B cell (primary cell): ENCODE results near the gene DCTPP1. TPM values are rescaled to one million over a fixed set of nuclear protein-coding genes. Genes with fewer than 3 reads are reported as not detected.

Experiments used
- ATAC-seq: fragments of 200-7000 bp; cut with Tn5 transposase; one replicate; pipeline ENCODE4 v1.10.0; 2021; ENCODE audit warnings: low read depth, mild to moderate bottlenecking, moderate number of reproducible peaks, moderate library complexity
- CTCF ChIA-PET: fragments of 350-600 bp; sonication (Branson Sonifier 250); formaldehyde crosslinking; loops from one replicate; lab custom pipeline; 2021; ENCODE audit warnings: antibody characterized with exemption, inconsistent platforms; lab: Charles Lee
- POLR2A ChIA-PET: fragments of 350-600 bp; sonication (Branson Sonifier 250); formaldehyde crosslinking; loops from one replicate; lab custom pipeline; 2021; ENCODE audit warnings: antibody characterized with exemption; lab: Charles Lee
- DNase-seq: peaks from one replicate; pipeline ENCODE4 v3.0.0; 2013
- H2AFZ ChIP-seq: 2 replicates; pipeline ENCODE4 v1.6.1; 2012; ENCODE audit warnings: mild to moderate bottlenecking, low read depth, low read length; ENCODE audit not compliant: insufficient read depth, poor library complexity, severe bottlenecking
- H3K27ac ChIP-seq, 2 donors: 1 replicate in 1 of 2; 2 replicates in 1 of 2; pipeline ENCODE4 v1.5.1; 2012 to 2013; ENCODE audit warnings: low read length in 2 of 2, mild to moderate bottlenecking in 2 of 2, moderate library complexity in 1 of 2
- H3K27me3 ChIP-seq, 4 experiments: fragments of 200-600 bp in 1 of 4; sonication (generic) in 1 of 4; replicated peaks in 1 of 4; 1 replicate in 2 of 4; 2 replicates in 2 of 4; pipeline versions ENCODE4 v1.6.1 to v1.7.0; 2013 to 2016; ENCODE audit warnings: low read length in 3 of 4, mild to moderate bottlenecking in 2 of 4, mixed read lengths in 1 of 4, moderate library complexity in 1 of 4; ENCODE audit not compliant: insufficient read depth in 4 of 4, control insufficient read depth in 3 of 4; ENCODE audit errors: control extremely low read depth in 1 of 4
- H3K36me3 ChIP-seq, 2 experiments: replicated peaks in 1 of 2; 1 replicate in 1 of 2; 2 replicates in 1 of 2; pipeline versions ENCODE4 v1.6.1 to v1.7.1; 2013; ENCODE audit warnings: low read length in 1 of 2; ENCODE audit not compliant: insufficient read depth in 2 of 2, control insufficient read depth in 1 of 2; ENCODE audit errors: control extremely low read depth in 1 of 2, extremely low read depth in 1 of 2
- H3K4me1 ChIP-seq, 2 donors: fragments of 200-600 bp in 1 of 2; sonication (generic) in 1 of 2; 1 replicate in 1 of 2; 2 replicates in 1 of 2; pipeline versions ENCODE4 v1.5.1 to v1.6.1; 2013 to 2017; ENCODE audit warnings: low read length in 2 of 2; ENCODE audit not compliant: control insufficient read depth in 2 of 2, insufficient read depth in 2 of 2
- H3K4me2 ChIP-seq: replicated peaks from 2 replicates; pipeline ENCODE3; 2012; ENCODE audit warnings: mild to moderate bottlenecking, low read depth, low read length; ENCODE audit not compliant: poor library complexity, severe bottlenecking
- H3K4me3 ChIP-seq, 5 experiments: fragments of 200-600 bp in 1 of 5; sonication (generic) in 1 of 5; 1 replicate in 3 of 5; 2 replicates in 2 of 5; pipeline versions ENCODE4 v1.5.1 to v1.7.0; 2011 to 2016; ENCODE audit warnings: low read length in 4 of 5, mild to moderate bottlenecking in 4 of 5, low read depth in 2 of 5, control low read depth in 1 of 5, moderate library complexity in 1 of 5; ENCODE audit not compliant: insufficient read depth in 1 of 5; ENCODE audit errors: control extremely low read depth in 1 of 5, extremely low read depth in 1 of 5
- H3K79me2 ChIP-seq: fragments of 200-600 bp; sonication (generic); one replicate; pipeline ENCODE4 v1.6.0; 2016; ENCODE audit warnings: low read length; ENCODE audit not compliant: control insufficient read depth, insufficient read depth
- H3K9ac ChIP-seq: fragments of 200-600 bp; sonication (generic); 2 replicates; pipeline ENCODE4 v1.6.1; 2017; ENCODE audit warnings: mild to moderate bottlenecking, low read length, moderate library complexity
- H3K9me3 ChIP-seq, 3 donors: one replicate each; pipeline versions ENCODE4 v1.6.1 to v1.7.1; 2013; ENCODE audit warnings: low read length in 2 of 3; ENCODE audit not compliant: control insufficient read depth in 2 of 3, insufficient read depth in 1 of 3; ENCODE audit errors: control extremely low read depth in 1 of 3
- H4K20me1 ChIP-seq: 2 replicates; pipeline ENCODE4 v1.6.0; 2012; ENCODE audit warnings: mild to moderate bottlenecking, low read length; ENCODE audit not compliant: insufficient read depth, control insufficient read depth, poor library complexity, severe bottlenecking
- H3K27ac Mint-ChIP-seq: one replicate; pipeline ENCODE4 v1.8.0; 2021; ENCODE audit warnings: mixed read lengths
- H3K27me3 Mint-ChIP-seq: one replicate; pipeline ENCODE4 v1.8.0; 2021; ENCODE audit warnings: mixed read lengths
- H3K4me1 Mint-ChIP-seq: one replicate; pipeline ENCODE4 v1.8.0; 2021; ENCODE audit warnings: mixed read lengths
- H3K4me3 Mint-ChIP-seq: one replicate; pipeline ENCODE4 v1.8.0; 2021; ENCODE audit warnings: mixed read lengths
- H3K9me3 Mint-ChIP-seq: one replicate; pipeline ENCODE4 v1.8.0; 2022; ENCODE audit warnings: mixed read lengths; ENCODE audit not compliant: insufficient read depth
- EZH2 ChIP-seq: IDR thresholded peaks from 2 replicates; pipeline ENCODE4 v1.6.1; 2012; ENCODE audit warnings: borderline replicate concordance, low read depth, mild to moderate bottlenecking, moderate library complexity, low read length; ENCODE audit not compliant: insufficient read depth, poor library complexity, severe bottlenecking
- WGBS: methylation state at CpG from one replicate; pipeline ENCODE4 v1.1.5; 2013; ENCODE audit warnings: missing lambda C conversion rate; ENCODE audit not compliant: insufficient coverage; 5-methylcytosine and 5-hydroxymethylcytosine counted together
- intact Hi-C: fragments of 100-400 bp; cut with micrococcal nuclease; formaldehyde crosslinking; loops from one replicate; pipeline ENCODE4 v1.10.0; 2022
- polyA plus RNA-seq: library from polyadenylated mRNA; depleted of rRNA; stranded (reverse); fragments of >200 nt; gene quantifications from 2 replicates; pipeline ENCODE4 v1.2.3, GENCODE V29; 2012
- total RNA-seq, 2 donors: library from RNA; stranded (reverse); fragments of 120-200 nt in 1 of 2; gene quantifications; 1 replicate in 1 of 2; 2 replicates in 1 of 2; pipeline versions ENCODE4 v1.2.3 to v1.2.4, GENCODE V29; 2013 to 2022
- TF ChIP-seq, protein P1 (sequence below): fragments of 200-600 bp; IDR thresholded peaks from one replicate; pipeline ENCODE4 v1.8.0; 2022; ENCODE audit warnings: antibody characterized with exemption, mild to moderate bottlenecking

The DCTPP1 gene
- total and polyA plus RNA-seq, 2 donors (not counting 1 experiment from before 2014, with no cell fraction given) = 25.0 to 30.3 TPM

- H3K27me3 Mint-ChIP-seq = no peaks in the 10 kb centered on the region
- Histone ChIP-seq H3K4me3 (peak overlapping the region in 4 of 5 experiments; percentile 59 to 73 (median 68)), H2AFZ (peak overlapping the region; percentile 84), H3K9ac (peak overlapping the region; percentile 72), H3K27me3 (no peaks in the 10 kb centered on the region), H3K79me2 (peaks cover 48% of the 10 kb centered on the region), H3K36me3 (peaks cover 0 to 2% of the 10 kb centered on the region in 2 experiments), H3K9me3 (peaks cover 0 to 2% (median 0%) of the 10 kb centered on the region in 3 donors), H4K20me1 (no peaks in the 10 kb centered on the region), H3K4me1 (peaks cover 34 to 68% of the 10 kb centered on the region in 2 donors), H3K27ac (peak overlapping the region; percentile 72 to 100), H3K4me2 (peak overlapping the region; percentile 83)
- ATAC-seq (no peak), DNase-seq (no peak)
- intact Hi-C loops = loop anchor here (1.0 kb wide), 3 partner anchors 11 to 28 kb away; partner anchors contain the start of genes TBC1D10B and ZNF48
- peak overlapping the region; percentile 98 for H3K27ac Mint-ChIP-seq
- peak overlapping the region; percentile 90 for H3K4me3 Mint-ChIP-seq
- 86% methylated on average over 1 of the region's 13 CpGs for whole genome bisulfite sequencing
- H3K9me3 Mint-ChIP-seq = no peaks in the 10 kb centered on the region
- H3K4me1 Mint-ChIP-seq = peaks cover 52% of the 10 kb centered on the region
- ChIA-PET CTCF (interaction anchor here (1.1 to 2.3 kb wide), 2 partner anchors 28 to 36 kb away, joined by 3 to 18 read pairs; no protein-coding TSS in a partner anchor), POLR2A (interaction anchor here (0.6 to 2.6 kb wide), 3 partner anchors 14 to 443 kb away, joined by 3 to 51 read pairs (median 6); partner anchors contain the start of genes CORO1A and ZNF48)
- TF ChIP-seq, protein P1, sequence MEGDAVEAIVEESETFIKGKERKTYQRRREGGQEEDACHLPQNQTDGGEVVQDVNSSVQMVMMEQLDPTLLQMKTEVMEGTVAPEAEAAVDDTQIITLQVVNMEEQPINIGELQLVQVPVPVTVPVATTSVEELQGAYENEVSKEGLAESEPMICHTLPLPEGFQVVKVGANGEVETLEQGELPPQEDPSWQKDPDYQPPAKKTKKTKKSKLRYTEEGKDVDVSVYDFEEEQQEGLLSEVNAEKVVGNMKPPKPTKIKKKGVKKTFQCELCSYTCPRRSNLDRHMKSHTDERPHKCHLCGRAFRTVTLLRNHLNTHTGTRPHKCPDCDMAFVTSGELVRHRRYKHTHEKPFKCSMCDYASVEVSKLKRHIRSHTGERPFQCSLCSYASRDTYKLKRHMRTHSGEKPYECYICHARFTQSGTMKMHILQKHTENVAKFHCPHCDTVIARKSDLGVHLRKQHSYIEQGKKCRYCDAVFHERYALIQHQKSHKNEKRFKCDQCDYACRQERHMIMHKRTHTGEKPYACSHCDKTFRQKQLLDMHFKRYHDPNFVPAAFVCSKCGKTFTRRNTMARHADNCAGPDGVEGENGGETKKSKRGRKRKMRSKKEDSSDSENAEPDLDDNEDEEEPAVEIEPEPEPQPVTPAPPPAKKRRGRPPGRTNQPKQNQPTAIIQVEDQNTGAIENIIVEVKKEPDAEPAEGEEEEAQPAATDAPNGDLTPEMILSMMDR = no peak
- TF ChIP-seq EZH2 = no peak
These were observed 48.4 kb downstream of the DCTPP1 start for GRCh38 chr16:30381291-30382041.

- TF ChIP-seq EZH2 = no peak
- TF ChIP-seq, protein P1 = no peak
- DNase-seq (no peak), ATAC-seq (no peak)
- 74% methylated on average over 6 of the region's 6 CpGs for WGBS
- H4K20me1 ChIP-seq = no peaks in the 10 kb centered on the region
- H3K36me3 ChIP-seq = peaks cover 0 to 2% of the 10 kb centered on the region in 2 experiments
- CTCF ChIA-PET = interaction anchor here (1.7 kb wide), 1 partner anchor 29 kb away, joined by 5 read pairs; no protein-coding TSS in a partner anchor
- Mint-ChIP-seq H3K4me3 (peak overlapping the region; percentile 90), H3K27ac (peak overlapping the region; percentile 61), H3K9me3 (no peaks in the 10 kb centered on the region), H3K4me1 (peaks cover 52% of the 10 kb centered on the region), H3K27me3 (no peaks in the 10 kb centered on the region)
- H3K27ac ChIP-seq = peak overlapping the region in 1 of 2 donors; percentile 100
- no peak overlapping the region for H2AFZ ChIP-seq
- intact Hi-C loops = no loop called here
- no peak overlapping the region for H3K4me3 ChIP-seq
- peaks cover 0 to 2% (median 0%) of the 10 kb centered on the region in 3 donors for H3K9me3 ChIP-seq
- H3K4me1 ChIP-seq = peaks cover 34 to 68% of the 10 kb centered on the region in 2 donors
- H3K9ac ChIP-seq = no peak overlapping the region
- peak overlapping the region; percentile 83 for H3K4me2 ChIP-seq
- no peaks in the 10 kb centered on the region for H3K27me3 ChIP-seq
- H3K79me2 ChIP-seq = peaks cover 54% of the 10 kb centered on the region
- POLR2A ChIA-PET = no interaction called here
These were observed 49.0 kb downstream of the DCTPP1 start for GRCh38 chr16:30380803-30381208.
